KBM-7 (cell line): ENCODE results near the gene CHST1.
A peak's percentile ranks its signal among the peaks of the same experiment; 100 is the strongest.

ENCODE experiments used
- DNase-seq: peaks from one replicate; pipeline ENCODE4 v3.0.0-alpha.2; 2015
- in situ Hi-C: fragments of 300-500 bp; cut with MboI; formaldehyde crosslinking; loops from 2 replicates; pipeline ENCODE4 v1.14.3; 2020; ENCODE audit warnings: low sequenced_read_pairs, low pct_unique_long_range_greater_than_20kb, mixed read lengths

CHST1 gene, protein sequence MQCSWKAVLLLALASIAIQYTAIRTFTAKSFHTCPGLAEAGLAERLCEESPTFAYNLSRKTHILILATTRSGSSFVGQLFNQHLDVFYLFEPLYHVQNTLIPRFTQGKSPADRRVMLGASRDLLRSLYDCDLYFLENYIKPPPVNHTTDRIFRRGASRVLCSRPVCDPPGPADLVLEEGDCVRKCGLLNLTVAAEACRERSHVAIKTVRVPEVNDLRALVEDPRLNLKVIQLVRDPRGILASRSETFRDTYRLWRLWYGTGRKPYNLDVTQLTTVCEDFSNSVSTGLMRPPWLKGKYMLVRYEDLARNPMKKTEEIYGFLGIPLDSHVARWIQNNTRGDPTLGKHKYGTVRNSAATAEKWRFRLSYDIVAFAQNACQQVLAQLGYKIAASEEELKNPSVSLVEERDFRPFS

DNA sequence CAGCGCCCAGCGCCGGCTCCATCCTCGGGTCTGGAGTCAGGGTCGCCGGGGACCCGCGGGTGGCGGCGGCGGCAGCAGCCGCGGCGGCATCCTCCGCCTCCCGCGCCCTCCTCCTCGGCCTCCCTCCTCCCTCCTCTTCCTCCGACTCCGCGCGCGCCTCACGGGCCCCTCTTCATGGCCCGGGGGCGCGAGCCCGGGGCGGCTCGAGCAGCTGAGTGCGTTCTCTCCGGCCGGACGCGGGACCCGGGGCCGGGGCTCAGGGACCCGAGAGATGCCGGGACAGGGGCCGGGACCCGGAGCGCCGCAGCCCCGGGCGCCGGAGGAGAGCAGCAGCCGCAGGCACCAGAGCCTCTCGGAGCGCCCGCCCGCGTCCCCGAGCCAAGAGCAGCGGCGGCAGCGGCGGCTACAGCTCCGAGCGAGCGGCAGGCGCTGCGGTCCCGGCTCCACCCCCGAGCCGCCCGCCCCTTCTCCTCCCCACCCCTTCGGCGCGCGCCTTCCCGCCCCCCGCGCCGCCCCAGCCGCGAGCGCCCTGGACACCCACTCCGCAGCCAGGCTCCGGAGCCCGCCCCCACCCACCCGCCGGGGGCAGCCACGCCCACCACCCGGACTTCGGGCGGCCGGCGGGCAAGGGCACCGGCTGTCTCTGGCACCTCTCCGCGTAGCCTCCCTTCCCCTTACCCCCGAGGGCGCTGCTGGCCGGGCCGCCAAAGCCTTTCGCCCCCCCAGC is at the start of gene CHST1:
CHST1 (minus strand) TSS at position 417 of the 727 bp plus-strand sequence. CDS start 14,699 bp downstream, outside the sequence.
- in situ Hi-C loops: no loop called here
- DNase-seq: no peak

DNA sequence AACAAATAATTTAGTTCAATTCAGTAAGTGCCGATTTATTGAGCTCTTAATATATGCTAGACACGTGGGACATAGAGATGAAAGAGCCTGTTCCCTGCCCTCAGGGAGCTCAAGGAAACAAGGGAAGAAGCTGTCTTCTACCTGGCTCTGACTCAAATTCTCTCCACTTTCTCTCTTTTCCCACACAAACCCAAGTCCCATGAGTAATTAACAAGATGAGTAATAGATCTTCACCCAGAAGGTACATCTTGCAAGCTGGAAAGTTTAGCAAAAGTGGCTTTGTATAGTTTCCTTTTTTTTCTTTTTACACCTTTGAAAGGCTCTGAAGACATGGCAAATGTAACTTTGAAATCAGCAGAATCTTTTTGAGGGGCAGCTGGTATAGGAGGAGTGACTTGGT is 48.2 kb upstream of the CHST1 start:
- in situ Hi-C loops: no loop called here
- no peak for DNase-seq

DNA sequence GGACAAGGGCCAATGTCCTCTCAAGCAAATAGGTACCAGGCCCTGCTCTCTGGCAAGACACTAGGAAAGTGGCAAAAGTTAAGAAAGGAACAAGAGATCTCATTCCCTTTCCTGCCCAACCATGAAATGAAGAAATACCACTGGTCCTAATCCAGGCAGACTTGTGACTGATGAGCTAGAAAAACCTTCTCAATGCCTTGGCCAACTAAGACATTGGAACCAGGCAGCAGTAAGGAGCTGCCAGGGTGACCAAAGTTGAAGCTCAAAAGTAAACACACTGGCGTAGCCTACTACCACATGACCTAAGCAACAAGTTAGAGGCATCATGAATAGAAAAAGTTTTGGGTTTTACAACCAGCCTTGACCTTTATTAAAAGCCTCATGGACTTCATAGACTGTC is 45.1 kb upstream of the CHST1 start:
- in situ Hi-C loops: no loop called here
- no peak for DNase-seq

DNA sequence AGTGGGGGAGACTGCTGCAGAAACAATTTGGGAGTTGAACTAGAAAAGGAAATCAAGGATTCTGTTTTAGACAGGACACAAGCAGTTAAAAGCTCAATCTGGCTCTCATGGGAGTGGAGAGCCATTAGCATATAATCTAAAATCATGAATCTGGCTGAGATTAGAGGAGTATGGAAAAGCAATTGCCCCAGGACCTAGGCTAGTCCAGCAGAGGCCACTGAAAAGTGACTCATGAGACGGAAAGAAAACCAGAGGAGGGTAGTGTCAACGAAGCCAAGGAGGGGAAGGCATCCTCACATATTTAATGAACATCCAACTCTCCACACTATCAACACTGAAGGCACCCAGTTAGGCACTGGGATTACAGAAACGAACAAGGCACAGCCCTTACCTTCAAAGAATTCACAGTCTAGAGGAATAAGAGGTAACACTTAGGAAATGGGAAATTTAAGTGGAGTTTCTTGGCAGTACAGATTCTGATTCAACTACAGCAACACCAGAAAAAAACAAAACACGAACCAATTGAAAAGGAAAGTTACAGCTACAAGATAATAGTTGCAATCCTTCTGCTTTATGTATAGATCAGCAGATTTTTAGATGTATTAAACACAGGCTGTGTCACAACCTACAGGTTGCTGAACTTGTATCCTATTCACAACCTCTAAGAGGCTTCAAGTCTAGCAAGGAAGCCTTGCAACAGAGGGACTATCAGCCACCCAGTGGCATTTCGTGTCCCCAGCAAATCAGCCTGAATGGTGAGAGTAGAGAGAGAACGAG is 43.7 kb upstream of the CHST1 start:
- in situ Hi-C loops: no loop called here
- DNase-seq: no peak

DNA sequence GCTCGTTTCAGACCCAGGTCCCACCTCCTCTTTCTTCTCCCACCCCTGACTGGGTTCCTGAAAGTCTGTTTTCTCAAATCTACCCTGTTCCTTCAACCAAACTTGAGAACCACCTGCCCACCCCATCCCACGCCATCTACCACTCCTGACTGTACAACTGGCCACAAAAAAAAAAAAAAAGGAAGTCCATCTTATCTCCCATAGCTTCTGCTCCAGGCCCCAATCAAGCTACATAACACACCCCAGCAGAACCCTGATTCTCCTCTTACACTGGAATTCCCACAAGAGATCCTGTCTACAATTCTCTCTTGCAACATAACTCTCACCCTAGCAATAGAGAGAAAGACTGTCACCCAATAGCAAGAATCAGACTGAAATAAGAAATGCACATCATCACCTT is 39.2 kb upstream of the CHST1 start:
- DNase-seq: peak; percentile 14
- in situ Hi-C loops: no loop called here

DNA sequence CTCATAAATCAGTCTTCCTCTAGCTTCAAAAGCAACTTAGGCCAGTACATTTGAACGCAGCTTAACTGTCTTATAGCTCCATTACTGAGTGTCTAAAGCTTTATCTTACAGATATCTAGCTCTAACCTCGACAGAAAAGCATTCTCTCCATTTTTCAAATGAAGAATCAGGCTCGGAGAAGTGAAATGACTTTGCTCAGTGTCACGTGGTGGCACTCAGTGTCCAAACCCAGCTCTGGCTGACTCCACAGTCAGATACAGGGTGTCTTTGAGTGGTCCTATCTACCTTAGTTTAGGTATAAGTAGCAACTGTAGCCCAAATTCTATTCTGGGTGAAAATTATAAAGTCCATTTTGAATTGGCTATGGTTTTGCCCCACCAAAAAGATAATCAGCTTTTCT is 38.7 kb upstream of the CHST1 start:
- in situ Hi-C loops: no loop called here
- DNase-seq: no peak

DNA sequence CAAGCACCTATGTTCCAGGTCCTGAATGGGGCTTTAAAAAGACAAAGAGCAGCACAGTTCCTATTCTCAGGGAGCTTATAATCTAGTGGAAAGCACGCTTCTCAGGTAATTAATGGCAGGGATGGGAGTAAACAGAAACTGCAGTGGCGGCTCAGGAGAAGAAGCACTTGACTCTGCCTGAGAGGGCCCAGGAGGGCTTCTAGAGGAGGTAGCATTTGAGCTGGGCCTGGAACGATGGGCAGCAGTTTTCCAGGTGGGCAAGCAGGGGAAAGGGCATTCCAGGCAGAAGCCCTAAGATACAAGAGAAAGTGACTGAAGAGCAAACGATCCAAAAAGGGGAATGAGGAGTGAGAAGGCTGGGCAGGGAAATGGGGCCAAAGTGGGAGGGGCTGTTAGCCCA is 37.1 kb upstream of the CHST1 start:
- in situ Hi-C loops: no loop called here
- DNase-seq: no peak

DNA sequence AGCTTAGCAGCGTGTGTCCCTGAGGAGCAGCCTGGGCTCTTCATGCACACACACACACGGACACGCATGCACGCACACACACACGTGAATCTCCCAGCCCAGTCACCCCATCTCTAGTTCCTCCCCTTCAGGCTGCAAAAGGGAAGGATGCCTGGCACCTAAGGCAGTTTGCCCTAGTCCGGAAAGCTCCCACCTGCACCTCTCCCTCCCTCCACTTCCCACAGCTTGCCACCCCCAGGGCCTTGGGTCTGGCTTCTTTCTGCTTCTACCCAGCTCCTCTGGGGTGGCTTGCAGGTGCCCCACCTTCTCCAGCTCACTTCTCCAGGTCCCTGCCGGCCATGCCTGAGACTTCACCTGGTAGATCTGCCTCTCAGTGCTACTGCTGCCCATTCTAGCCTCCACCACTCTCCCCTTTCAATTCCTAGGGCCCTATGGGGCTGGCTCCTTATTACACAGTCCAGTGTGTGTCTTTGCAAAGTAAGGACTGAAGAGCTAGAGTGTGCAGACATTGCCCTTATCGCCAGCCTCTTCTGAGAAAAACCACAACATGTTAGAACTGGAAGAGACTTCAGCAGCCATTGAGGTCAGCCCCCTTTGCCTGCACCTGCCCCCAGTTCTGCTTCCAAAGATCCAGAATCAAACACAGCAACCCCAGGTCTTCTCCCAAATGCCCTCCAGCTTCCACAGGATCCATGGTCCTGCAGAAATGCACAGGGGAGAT is 33.5 kb upstream of the CHST1 start:
- DNase-seq: no peak
- in situ Hi-C loops: no loop called here

DNA sequence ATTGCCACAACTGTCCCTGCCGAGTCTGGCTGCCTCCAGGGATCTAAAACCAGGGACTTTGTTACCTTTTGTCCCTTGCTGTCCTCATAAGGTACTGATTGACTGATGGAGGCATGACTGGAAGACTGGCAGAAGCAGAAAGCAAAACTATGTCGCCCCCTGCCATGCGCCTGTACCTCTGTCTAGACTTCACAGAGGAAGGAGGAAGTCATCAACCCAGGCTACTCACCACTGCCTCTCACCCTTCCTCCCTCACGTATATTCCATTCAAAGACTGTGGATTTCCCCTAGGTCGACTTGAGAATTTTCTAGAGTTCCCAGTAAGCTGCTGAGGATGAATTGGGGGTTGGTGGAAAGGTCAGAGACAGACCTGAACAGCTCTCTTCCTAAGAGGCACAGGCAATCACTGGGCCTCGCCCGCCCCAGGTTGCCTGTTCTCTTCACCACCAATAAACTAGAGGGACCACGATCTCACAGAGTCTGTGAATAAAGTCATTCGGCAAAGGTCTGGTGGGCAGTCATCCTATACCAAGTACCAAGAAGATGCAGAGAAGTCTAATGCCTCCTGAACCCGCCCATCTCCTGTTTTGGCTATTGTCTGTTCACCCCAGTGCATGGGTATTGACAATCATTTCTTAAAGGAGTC is 27.5 kb upstream of the CHST1 start:
- in situ Hi-C loops: no loop called here
- no peak for DNase-seq

DNA sequence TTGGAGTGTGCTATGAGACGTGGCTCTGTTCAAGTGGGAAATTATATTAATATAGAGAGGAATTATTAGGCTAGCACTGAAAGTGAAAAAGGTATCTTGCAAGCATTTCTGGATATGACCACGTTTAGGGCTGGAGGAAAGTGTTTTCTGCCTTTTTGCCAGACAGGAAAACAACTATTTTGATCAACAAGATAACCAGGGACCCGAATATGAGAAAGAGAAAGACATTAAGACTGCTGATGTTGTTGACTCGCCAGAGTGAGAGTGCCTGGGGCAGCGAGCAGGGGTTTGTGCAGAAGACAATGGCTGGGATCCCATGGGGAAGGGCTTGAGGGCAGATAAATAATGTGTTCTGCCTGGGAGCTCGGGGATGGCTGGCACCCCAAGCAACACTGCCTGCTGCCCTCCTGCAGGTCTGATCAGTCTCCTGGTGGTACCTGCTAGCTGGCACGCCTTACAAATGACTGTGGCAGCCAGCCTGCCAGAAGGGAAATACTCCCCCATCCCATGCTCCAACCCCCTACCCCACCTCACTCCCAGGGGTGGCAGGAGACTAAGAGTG is 23.1 kb upstream of the CHST1 start:
- in situ Hi-C loops: no loop called here
- no peak for DNase-seq

DNA sequence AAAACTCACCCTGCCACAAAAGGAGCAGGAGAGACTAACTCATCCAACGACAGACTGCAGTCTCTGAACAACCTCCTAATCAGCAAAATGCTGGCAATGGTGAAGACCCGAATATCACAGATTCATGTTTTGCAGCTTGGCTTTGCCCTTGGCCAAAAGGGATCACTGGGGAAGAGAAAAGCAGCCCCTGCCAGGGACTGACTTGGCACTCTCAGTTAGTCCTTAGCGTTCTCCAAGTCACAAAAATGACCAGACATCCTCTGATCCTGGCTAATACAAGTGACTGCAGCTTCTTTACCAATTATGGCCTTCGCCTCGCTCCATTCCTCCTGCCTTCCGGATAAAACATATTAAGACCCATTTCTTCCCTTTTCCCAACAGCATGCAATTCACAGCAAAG is 22.4 kb upstream of the CHST1 start:
- no peak for DNase-seq
- in situ Hi-C loops: no loop called here

DNA sequence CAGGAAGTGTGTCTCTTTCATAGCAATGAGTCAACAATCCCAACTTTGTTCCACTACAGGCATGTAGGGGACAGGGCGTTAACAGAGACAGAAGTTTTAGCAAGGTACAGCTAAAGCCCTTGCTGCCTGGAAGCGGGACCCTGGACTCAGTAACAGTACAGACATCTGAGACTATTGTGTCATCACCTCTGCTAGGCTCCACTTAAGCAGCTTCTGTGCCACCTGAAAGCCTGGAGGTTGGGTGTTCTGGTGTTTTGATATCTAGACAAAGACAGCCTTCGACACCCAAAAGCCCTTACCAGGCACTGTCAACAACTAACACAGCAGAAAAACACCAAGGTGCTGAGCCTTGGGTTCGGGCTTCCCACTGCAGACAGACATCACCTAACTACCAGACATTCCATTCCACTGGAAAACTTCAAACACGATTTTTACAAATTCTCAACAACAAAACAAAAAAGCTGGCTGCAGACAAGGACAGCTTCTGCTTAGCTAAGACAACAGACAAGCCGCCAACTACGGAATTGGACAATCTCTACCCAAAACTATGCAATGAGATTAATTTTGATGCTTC is 20.6 kb upstream of the CHST1 start:
- DNase-seq: no peak
- in situ Hi-C loops: no loop called here

DNA sequence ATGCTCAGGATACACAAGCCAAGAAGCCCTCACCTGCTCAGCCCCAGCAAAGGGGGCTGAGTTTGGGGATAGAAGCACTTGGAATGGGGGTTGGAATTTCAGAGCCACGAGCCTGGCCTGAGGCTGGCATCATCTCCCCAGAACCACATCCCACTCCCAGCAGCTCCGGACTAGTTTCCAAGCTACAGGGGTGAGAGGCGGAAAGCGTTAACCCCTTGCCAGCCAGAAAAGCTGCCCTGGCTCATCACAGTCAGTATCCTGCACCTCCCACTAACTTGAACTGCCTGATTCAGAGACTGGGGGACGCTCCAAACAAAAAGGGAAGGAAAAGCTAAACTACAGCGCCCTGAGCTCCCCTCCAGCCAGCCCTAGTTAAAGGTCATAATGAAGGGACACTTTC is 19.0 kb upstream of the CHST1 start:
- in situ Hi-C loops: no loop called here
- DNase-seq: no peak

DNA sequence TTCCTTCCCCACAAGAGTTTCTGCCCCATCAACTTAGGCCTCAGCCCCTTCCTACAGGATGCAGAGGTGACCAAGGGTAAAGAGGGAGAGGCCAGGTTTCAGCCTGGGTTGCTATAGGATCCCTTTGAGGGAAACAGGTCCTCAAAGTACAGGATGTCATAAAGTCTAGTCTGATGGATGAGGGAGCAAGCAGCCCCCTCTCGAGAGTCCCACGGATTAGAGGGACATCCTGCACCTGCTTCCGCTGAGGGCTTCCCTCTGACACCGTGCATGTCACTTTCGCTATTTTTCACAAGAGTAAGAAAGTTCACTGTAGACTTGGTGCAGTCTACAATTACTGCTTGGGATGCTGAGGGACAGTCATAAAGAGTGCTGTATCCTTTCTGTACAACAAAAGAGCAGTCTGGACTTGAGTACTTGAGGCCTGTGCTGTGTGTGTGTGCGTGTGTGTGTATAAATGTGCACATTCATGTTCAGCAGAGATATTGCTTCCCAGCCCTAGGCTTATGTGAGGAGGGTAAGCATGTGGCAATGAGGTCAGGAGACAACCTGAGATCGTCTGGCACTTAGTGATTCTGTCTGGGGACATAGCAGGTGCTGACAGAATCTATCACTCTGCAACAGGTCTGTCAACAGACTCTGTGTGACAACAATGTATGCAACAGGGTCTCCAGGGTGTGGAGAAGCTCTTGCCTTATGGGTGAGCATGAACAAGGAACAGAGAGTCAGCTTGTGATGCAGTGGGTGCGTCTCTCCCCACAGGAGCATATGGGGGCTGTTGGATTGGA is 18.0 kb upstream of the CHST1 start:
- DNase-seq: no peak
- in situ Hi-C loops: no loop called here

DNA sequence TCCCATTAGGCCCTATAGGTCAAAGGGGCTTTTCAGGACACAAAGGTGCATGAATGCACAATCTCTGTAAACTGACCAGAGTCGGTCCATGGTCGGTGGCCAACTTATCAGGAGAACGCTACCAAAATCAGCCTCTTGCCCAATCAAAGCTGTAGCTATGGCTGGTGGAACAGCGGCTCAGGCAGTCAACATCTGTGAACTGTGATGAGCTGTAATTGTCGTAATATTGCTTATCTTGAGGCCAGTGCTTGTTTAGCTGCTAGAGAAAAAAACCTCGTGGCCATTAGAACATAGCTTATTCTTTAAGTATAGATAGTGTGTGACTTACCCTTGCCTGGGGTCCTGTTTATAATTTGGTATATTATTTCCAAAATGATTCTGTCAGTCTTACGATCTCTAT is 14.4 kb upstream of the CHST1 start:
- no peak for DNase-seq
- in situ Hi-C loops: no loop called here

DNA sequence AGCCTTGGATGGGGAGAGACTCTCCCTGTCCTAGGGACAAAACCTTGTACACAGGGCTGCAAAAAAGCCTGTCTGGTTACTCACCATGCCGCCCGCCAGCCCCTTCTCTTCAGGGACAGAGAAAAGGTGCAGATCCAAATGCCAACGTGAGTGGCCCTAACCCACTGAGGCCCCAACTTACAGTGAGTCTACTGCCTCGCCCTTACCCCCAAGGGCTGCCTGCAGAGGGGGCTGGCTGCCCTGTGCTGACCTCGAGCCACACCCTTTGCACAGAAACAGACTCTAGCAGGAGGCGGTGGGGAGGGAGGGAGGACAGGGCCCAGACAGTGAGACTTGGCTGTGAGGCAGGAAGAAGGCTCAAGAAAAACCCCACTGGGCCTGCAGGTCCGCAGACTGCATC is 13.6 kb upstream of the CHST1 start:
- in situ Hi-C loops: no loop called here
- no peak for DNase-seq

DNA sequence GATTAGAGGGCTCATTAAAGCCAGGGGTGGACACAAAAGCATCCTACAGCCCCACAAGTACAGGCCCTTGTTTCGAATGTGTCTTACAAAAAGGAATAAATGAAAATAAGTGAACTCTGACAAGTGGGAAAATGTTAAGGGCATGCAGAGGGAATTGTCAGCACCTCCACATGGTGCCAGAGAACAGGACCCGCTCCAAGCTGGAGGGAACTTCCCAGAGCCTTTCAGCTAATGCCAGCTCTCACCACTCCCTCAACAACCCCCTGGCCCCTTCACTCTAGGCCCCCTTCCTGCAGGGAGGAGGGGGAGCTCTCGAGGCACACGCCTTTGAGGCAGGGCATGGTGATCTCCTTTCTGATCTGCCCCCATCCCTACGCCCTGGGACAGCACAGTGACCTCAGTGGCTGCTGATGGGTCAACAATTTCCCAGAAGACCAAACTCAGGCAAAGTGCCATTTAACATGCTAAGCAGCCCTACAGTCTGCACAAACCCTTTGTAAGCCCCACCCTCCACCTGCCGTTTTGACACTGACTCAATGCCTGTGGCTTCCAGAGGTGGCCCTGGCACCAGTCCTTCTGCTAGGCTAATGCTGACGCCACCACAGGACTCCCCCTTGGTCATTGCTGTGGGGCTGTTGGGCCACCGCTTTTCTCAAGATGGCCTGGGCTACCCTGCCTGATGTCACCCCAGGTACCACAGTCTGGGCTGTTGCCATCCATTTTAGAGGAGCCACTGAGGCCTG is 12.5 kb upstream of the CHST1 start:
- in situ Hi-C loops: no loop called here
- no peak for DNase-seq
